Purkinje cell (primary cell): ENCODE measurements around the gene KANK3. TPM values are rescaled to one million over a fixed set of nuclear protein-coding genes. Genes with fewer than 3 reads are reported as not detected.

ENCODE experiments used
- polyA plus RNA-seq: library from polyadenylated mRNA; unstranded; fragments of >200 nt; fragmentation: Nextera tagmentation; gene quantifications from 2 replicates; pipeline ENCODE4 v1.2.1, GENCODE V29; 2014

Gene KANK3
- polyA plus RNA-seq: not detected in 2 replicates

DNA sequence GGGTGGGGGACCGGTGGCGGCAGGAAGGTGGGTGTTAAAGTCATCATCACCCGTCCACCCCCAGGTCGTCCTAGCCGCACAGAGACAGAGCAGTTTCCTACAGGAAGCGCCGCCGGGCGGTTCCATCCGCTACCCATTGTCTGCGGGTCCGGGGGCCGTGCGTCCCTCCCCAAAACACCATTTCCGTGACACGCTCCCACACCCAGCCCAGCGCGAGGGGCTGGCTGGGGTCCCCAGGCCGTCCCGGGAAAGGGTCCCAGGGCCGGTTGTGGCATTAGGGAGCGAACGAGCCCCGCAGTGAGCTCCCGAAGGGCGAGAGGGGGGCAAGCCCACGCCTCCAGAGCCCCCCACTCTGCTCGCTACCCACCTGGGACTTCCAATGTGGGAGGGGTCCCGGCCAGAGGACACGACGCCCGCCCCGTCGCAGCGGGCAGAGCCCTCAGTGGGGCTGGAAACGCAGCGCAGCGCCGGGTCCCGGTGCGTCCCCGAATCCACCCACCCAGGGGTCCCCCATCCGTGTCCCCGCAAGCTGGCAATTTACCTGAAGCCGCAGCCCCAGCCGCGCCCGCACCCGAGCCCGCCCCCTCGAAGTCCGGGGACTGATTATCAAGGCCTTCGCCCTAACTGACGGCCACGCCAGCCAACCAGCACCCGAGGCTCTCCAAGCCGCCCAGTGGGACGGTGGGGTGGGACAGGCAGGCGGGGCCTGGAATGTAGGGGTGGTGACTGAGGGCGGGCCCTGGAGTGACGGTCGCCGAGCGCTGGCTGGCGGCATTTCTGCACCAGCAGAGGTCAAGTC, at the start of gene KANK3:
Gene KANK3, minus strand, starts transcription at position 579 of the 799 bp plus-strand sequence. CDS start 5,434 bp downstream, outside the sequence.

DNA sequence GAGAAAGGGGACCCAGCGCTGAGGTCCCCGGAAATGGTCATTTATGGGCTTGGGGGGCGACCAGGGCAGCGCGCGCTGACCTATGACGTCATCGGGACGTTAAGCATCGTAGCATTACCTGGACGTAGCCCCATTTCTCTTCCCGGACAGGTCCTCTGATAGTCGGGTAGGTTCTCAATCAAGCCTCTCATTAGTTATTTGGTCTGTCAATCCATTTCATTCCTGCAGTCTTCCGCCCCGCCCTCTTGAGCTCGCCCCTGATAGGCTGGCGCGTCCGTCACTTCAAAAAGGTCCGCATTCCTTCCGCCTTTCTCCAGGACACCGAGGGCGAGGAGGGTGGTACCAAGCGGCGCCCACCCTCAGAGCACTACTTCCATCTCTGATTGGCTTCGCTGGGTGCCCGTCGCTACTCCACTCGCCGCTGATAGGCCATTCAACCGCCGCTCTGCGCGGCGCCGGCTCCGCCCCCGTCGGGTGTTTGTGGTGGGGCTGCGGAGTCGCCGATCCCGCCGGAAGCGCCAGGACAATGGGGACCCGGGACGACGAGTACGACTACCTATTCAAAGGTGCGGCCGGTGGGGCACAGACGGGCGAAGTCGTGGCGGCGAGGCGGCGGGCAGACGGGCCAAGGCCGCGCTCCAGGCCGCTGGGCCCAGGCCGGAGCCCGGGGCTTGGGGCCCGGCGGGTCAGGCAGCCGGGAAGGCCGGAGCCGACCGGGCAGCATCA, 47.0 kb upstream of the KANK3 start, which contains the start of gene RAB11B:
Gene RAB11B, plus strand, starts transcription at position 470 of the 726 bp plus-strand sequence. Its CDS starts 57 bp downstream, at position 527.

DNA sequence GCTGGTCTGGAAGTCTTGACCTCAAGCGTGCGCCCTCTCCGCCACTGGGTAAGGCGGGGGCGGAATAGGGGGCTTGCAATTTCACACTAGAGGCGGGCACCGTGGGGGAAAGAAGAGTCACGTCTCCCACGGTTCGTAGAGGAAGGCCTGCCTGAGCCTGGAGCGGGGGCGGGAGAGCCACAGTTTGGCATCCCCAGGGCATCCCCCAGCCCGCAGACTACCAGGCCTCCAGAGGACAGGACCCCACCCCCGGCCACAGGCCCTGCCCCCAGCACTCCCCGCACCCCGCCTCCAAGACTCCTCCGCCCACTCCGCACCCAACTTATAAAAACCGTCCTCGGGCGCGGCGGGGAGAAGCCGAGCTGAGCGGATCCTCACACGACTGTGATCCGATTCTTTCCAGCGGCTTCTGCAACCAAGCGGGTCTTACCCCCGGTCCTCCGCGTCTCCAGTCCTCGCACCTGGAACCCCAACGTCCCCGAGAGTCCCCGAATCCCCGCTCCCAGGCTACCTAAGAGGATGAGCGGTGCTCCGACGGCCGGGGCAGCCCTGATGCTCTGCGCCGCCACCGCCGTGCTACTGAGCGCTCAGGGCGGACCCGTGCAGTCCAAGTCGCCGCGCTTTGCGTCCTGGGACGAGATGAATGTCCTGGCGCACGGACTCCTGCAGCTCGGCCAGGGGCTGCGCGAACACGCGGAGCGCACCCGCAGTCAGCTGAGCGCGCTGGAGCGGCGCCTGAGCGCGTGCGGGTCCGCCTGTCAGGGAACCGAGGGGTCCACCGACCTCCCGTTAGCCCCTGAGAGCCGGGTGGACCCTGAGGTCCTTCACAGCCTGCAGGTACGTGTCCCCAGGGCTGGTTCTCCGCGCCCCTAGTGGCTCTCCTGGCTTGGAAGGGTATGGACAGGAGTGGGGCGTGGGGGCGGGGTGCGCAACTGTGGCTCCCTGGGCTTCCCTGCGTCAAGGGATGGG, 21.0 kb upstream of the KANK3 start, which contains the start of gene ANGPTL4:
Gene ANGPTL4, plus strand, starts transcription at position 353 of the 969 bp plus-strand sequence. Its CDS starts 167 bp downstream, at position 520.

DNA sequence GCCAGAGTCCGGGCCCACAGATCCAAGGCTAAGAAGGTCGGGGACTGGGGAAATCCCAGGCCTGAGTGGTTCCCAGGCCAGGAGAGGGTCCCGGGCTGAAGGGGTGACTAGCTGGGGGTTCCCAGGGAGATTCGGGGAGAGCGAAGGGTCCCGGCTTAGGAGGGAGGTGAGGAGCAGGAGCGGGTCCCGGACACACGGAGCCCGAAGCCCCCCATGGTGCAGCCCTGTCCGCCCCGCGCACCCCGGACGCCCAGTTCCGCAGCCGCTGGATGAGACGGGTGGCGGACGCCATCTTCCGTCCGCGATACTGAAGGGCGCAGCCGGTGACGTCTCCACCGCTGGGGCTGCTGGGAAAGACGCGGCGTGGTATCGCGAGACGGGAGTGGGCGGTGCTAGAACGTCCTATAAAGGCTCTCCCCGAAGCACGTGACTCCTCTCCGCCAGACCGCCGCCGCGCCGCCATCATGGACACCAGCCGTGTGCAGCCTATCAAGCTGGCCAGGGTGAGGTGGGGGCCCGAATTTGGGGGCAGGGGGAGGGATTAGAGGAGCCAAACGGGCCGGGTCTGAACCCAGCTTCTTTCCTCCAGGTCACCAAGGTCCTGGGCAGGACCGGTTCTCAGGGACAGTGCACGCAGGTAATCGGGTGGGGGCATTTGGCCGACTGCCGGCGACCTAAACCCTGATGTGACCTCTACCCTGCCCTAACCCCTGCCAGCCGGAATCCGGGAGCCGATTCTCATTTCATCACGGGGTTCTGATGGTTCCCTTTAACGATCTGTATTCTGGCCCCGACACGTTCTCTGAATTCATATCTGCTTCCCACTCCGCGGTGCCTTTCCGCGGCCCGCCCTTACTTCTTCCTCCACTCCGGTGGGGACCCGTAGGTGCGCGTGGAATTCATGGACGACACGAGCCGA, 21.7 kb downstream of the KANK3 start, which contains the start of the genes NDUFA7 and RPS28:
Gene NDUFA7, minus strand, starts transcription at position 309 of the 919 bp plus-strand sequence. Its CDS starts 17 bp downstream, at position 292.
Gene RPS28, plus strand, starts transcription at position 430 of the 919 bp plus-strand sequence. Its CDS starts 35 bp downstream, at position 465.

DNA sequence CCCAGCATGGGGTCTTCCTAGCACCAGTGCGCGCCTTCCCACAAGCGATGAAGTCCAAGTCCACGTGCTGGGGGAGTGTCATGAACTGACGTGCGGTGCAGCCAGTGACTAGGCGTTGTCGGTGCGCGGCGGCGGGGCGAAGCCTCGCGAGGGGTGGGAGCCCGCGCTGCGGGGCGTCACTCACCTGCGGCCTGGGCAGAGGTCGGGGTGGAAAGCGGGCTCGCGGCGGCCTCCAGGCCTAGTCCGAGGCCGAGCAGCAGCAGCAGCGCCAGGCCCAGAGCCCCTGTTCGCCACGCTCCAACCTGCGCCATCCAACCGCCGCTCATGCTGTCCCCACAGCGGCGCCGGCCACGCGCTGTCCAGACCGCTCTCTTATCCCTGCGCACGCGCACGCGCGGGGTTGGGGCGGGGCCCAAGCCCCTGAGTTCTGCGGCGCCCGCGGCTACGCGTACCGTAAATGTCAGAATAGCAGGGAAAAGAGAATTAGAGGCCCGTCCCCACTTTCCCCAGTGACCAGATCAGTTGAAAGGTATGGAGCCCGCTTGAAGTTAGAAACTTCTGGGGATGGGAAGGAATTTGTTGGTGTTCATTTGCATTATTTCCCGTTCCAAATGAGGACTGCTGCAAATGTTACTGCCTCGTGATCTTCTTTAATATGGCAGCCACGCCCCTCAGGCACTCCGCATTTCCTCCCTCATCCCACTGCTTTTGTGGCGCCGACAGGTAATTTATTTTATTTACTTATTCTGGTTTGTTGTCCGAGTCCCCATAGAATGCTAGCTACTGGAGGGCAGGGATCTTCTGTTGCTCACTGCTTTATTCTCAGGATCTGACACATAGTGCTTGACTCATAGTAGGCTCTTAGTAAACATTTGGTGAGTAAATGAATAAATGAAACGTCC, 34.8 kb downstream of the KANK3 start, which contains the start of gene CD320:
Gene CD320, minus strand, starts transcription at position 394 of the 902 bp plus-strand sequence. Its CDS starts 68 bp downstream, at position 326.

Other genes with a start within 250 kb of the KANK3 start
- gene FBN3, start 193.7 kb downstream of the KANK3 start, polyA plus RNA-seq: not detected in 2 replicates
- 1.3 and 3.1 TPM in 2 replicates for gene CERS4, start 133.9 kb downstream of the KANK3 start, polyA plus RNA-seq
- 16.1 and 22.6 TPM in 2 replicates for gene CD320, start 34.9 kb downstream of the KANK3 start, polyA plus RNA-seq
- 393 and 475 TPM in 2 replicates for gene NDUFA7, start 21.9 kb downstream of the KANK3 start, polyA plus RNA-seq
- gene RPS28, start 21.8 kb downstream of the KANK3 start, polyA plus RNA-seq: 731 and 808 TPM in 2 replicates
- gene ANGPTL4, start 20.9 kb upstream of the KANK3 start, polyA plus RNA-seq: 1.8 TPM in 1 of 2 replicates, not detected in the other
- 40.3 and 43.4 TPM in 2 replicates for gene RAB11B, start 47.1 kb upstream of the KANK3 start, polyA plus RNA-seq
- gene MARCHF2, start 70.0 kb upstream of the KANK3 start, polyA plus RNA-seq: 8.4 and 12.8 TPM in 2 replicates
- 13.6 and 16.2 TPM in 2 replicates for gene HNRNPM, start 101.7 kb upstream of the KANK3 start, polyA plus RNA-seq
- not detected in 2 replicates for gene PRAM1, start 159.4 kb upstream of the KANK3 start, polyA plus RNA-seq
- 0.31 TPM in 1 of 2 replicates, not detected in the other for gene ZNF414, start 170.9 kb upstream of the KANK3 start, polyA plus RNA-seq
- 0.29 and 1.5 TPM in 2 replicates for gene MYO1F, start 234.2 kb upstream of the KANK3 start, polyA plus RNA-seq